NCI-H2227 treated with DMSO at 0.1 percent for 48 hours (cell line): ENCODE measurements around the gene IGFBP7.
A peak's percentile ranks its signal among the peaks of the same experiment; 100 is the strongest.

Experiments used
- DNase-seq: peaks from one replicate; lab custom pipeline; 2025; lab: John Stamatoyannopoulos, UW

Gene IGFBP7

DNA sequence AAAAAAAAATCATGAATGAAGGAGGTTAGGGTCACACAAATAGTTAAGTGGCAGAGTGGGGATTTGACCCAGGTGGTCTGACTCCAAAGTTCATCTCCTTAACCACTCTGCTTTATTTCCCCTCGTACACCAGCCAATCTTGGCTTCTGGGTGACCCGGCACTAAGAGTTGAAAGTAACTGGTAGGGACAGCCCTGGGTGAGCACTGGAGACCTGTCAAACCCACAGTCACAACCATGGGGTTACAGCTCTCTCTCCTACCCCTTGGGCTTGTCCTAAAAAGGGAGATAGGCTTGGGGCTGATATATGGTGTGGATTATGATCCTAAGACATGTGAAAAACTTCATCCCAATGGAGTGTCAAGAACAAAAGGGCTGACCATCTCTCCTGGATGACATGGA is 12.5 kb downstream of the IGFBP7 start:
- DNase-seq: no peak

DNA sequence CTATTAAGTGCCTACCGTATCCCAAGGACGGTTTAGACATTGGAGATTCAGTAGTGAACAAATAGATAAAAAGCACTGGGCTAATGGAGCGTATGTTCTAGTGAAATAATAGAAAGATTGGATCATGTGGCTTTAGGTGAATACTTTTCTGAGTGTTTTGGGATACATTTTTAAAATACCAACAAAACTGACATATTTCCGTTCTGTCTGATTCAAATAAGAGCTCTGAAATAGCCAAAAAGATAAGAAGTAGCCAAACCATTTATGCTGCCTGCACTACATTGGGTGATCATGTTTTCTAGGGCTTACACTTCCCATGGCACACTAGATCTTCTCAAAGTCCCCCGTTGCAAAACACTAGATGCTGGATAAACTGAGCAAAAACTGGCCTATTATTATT is 14.2 kb downstream of the IGFBP7 start:
- no peak for DNase-seq

DNA sequence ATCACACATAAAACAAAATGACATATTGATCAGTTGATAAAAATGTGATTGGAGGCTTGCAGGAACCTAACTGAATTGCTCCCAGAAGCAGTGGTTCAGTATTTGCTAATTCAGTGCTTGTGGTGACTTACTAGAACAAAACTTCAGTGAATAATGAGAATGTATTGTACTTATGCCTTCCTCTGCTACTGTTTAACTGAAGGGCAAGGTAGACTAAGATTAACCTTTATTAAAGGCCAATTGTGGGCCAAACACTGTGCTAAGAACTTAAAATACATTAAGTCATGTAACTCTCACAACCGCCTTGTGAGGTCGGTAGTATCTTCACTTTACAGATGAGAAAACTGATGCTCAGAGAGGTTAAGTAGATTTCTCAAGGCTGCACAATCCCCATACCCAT is 14.9 kb downstream of the IGFBP7 start:
- no peak for DNase-seq

DNA sequence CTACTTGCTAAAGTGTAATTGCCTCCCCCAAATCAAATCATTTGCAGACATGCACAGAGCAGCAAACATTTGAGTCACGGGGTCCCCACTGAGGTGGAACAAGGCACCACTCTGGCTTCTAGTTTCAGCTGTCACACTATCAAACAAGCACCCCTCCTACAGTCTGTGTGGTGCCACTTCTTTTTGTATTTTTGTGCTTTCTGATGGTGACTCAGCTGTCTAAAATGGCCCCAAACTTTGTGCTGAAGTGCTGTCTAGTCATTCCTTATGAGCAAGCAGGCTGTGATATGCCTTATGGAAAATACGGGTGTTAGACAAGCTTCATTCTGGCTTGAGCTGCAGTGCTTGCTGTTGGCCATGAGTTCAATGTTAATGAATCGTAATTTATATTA is 15.4 kb downstream of the IGFBP7 start:
- no peak for DNase-seq

DNA sequence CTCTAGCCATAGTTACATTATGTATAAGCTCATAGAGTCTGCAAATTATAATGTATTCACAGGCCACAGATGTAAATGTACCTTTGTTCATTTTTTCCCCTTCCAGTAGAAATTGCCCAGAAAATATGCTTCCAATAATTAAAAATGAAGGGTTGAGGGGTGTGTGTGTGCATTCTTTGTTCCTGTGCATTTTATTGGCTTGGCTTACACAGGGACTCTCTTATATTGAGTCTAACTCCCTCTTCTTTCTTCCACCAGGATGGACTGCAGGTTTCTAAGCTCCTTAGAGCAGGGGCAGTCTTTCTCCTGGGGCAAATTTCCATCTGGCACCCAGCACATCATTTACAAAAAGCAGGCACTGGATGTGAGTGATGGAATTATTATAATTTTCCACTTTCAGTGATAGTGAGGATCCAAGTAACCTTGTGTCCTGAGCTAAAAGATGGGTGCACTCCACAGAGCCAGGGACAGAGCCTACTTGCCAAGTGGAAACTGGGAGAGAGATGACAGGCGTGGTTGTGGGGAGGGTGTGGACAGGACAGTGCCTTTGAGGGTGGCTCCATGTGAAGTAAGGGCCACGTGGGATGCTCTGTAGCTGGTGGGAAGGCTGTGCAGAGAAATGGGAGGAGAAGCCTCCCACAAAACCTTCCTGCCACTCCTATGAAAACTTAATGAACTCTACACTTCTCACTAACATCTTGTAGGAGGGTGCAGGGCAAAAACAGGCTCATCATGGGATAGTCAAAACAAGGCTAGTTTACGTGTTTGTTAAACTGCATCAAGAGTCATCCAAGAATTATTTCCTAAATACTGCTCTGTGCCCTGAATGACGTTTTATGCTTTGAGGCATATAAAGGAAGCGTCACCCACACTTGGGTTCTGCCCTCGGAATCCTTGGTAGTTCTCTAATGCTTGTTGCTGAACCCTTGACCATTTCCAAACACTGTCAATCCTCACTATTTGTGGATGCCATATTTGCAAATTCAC is 16.0 kb downstream of the IGFBP7 start:
- no peak for DNase-seq

DNA sequence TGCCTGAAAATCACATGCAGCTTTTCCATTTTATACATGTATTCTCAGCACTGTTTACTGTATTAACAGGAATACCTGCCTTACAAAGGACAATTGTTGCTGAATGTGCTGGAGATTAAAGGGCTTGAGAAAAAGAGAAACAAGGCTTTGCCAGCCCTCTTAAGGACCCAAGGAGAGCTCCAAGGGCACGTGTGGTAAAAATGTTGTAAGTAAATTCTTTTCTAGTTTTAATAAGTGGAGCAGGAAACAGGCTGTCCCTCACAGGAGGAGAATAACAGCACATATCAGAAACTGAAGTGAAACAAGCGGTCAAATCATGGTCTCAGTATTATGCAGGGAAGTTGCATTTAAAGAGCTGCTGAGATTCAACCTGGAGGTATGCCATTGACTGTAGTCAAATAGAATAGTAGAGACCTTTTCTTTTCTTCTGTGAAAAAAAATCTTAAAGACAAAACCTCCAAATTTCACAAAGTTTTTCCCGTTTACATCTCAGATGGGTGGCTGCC is 18.5 kb downstream of the IGFBP7 start:
- no peak for DNase-seq

DNA sequence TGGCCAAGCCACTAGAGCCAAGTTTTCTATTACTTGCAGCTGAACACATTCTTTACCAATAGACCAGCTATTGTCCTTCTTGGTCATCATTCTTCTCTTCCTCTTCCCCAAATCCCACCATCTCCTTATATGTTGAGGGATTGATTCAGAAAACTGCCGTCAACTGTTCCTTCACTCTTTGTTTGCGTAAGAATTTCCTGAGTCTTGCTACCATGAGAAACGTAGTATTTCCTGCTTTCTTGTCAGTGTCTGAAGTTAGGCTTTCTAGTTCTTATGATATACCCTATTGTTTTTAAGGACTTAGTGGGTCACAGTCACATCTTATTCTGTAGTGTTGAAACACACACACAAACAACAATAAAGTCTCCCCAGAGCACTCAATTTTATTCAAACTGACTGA is 20.1 kb downstream of the IGFBP7 start:
- no peak for DNase-seq

DNA sequence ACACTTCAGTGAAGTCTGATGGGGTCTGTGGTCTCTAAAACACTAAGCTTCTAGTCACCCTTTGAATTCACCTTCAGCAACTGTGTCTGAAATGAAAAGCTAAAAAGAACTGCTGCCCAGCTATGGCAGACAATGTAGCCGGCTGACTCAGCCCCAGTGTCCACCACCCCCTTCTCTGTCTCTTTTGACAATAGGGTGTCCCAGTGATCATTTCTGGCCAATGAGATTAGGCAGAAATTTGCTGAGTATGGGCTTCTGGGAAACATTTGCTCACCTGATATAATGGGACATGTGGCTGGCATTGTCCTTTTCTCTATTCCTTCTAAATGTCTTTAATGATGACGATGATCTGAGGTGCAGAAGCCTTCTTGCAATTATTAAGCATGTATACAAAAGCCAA is 20.6 kb downstream of the IGFBP7 start:
- no peak for DNase-seq

DNA sequence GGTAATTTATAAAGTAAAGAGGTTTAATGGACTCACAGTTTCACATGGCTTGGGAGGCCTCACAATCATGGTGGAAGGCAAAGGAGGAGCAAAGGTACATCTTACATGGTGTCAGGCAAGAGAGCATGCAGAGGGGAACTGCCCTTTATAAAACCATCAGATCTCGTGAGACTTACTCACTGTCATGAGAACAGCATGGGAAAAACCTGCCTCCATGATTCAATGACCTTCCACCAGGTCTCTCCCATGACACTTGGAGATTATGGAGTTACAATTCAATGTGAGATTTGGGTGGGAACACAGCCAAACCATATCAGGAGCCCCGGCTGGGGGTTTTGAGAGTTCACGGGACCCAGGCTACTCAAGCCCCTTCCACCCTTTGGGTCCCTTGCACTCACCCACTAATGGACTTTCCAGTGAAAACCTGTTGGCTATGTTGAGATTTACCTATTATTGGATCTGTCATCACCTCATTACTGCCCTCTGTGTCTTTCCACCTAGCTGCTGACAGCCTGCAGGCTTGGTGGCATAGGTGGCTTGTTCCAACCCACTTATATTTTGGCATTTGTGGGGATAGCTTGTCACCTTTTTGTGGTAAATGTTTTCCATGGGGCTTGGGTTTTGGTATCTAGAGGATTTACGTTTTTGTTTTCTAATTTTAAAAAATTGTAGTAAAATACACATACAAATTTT is 24.0 kb downstream of the IGFBP7 start:
- no peak for DNase-seq

DNA sequence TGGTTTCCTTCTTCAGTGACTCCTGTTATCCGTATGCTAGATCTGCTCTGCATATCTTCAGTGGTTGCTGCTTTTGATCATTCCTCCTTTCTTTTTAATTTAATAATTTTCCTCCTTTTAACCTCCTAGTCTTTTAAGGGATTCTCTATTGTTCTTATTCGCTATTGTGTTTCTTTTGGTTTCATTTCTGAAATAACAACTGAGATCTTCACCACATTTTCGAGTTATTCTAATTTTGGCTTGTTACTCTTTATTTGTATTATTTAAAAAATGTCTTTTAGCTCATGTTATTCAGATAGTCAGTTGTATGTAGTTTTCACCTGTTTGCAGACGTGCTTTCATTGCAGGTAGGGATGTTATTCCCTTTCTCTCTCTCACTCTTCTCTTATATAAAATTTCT is 24.9 kb downstream of the IGFBP7 start:
- no peak for DNase-seq

DNA sequence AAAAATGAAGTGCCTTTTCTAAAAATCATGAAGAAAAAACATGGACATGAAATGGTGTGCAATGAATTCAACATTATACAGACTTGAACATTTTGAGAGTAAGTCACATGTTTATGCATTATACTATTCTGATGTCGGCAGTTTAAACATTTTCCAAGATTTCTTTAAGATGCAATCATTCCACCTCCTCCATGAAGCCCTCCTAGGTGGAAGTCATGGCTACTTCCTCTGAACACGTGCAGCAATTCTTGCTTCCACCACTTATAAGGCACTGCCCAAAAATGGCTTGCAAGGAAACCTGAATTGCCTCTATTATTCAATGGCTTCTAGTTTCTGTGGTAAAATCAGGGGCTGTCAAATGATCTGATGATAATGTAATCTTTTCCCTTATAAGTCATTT is 25.8 kb downstream of the IGFBP7 start:
- DNase-seq: no peak

DNA sequence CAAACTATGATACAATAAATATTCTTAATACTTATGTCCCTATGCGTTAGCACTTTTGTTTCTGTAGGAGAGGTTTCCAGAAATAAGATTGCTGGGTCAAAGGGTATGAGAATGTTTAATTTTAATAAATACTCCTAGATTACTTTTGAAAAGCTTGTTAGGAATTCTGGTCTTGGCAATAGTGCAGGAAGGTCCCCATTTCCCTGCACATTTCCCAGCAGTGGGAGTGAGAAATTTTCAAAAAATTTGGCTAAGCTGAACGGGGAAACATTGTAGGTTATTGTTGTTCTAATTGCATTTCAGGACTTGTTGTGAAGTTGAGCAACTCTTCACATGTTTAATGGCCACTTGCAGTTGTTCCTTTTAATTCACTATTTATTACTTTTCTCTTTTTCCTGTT is 27.1 kb downstream of the IGFBP7 start:
- DNase-seq: no peak

DNA sequence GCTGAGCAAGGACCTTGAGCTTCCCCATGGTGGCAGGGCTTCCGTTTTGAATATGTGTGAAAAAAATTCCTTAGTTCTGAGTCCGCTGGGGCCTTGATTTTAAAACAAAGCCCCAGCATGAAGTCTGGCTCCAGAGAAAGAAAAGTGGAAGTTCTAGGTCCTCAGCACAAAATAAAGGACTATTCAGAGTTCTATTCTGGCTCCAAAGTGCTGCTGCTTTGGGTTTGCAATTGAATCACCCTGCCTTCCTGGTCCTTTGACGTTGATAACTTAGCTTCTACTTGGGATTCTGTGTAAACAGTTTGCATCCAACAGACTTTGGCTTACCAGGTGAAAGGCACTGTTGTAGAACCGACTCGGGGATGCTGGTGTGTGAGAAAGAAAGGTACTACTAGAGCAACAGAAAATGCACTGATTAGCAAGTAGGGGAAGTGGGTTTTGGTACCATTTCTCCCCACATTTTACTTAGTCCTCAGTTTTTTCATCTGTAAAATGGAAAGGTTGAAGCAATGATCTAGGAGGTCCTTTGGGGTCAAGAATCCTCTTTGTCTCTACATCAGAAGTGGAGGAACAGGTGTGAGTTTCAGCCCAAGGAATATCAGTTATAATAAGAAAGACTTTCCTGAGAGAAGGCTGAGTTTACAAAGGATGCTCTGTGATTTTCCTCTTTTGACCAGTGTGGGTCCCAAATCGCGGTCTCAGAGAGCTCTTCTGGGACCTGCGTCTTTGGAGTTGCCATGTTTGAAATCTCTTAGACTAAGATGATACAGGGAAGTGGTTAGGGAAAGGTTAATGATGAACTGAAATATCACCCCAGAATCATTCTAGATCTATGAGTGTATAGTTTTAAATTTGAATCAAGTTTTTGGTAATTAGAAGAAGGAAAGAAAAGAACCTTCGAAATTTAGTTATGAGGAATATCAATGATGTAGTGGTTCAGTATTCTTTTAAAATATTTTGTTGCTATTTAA is 28.2 kb downstream of the IGFBP7 start:
- DNase-seq: no peak

DNA sequence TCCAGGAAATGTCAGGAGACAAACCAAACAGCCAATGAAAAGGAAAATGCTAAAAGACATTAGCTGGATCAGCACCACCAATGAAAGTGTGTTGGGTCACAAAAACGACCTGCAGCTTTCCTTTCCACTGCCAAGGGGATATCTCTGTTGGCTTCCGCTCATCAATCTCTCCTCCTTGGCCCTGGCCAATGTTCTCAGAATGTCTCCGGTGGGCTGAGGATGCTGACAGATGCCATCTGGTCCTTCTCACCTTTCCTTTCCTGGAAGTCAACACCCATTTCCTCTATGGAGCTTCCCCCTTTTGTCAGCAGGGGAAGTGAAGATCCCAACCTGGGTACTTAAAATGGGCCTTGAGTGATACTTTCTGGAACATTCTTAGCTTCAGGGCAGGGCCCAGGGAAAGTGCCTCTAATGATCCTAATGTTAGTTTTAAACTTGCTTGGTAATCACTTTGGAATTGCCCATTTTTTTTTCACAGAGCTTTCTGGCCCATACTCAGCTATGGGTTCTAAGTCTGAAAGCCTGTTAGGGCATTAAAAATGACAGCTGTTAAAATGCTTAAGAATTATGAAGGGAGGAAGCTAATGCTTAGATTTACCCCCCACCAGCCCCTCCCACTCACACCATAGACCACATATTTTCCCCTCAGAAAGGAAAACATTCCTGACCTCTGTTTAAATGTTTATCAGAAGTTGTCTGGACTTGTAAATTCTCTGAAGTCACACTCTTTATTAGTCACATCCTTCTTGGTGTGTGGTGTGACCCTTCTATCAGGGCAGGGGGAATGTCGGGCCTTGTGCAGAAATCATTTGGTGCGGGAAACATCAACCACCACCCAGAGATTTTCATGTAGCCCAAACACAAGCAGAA is 29.2 kb downstream of the IGFBP7 start:
- DNase-seq: no peak

DNA sequence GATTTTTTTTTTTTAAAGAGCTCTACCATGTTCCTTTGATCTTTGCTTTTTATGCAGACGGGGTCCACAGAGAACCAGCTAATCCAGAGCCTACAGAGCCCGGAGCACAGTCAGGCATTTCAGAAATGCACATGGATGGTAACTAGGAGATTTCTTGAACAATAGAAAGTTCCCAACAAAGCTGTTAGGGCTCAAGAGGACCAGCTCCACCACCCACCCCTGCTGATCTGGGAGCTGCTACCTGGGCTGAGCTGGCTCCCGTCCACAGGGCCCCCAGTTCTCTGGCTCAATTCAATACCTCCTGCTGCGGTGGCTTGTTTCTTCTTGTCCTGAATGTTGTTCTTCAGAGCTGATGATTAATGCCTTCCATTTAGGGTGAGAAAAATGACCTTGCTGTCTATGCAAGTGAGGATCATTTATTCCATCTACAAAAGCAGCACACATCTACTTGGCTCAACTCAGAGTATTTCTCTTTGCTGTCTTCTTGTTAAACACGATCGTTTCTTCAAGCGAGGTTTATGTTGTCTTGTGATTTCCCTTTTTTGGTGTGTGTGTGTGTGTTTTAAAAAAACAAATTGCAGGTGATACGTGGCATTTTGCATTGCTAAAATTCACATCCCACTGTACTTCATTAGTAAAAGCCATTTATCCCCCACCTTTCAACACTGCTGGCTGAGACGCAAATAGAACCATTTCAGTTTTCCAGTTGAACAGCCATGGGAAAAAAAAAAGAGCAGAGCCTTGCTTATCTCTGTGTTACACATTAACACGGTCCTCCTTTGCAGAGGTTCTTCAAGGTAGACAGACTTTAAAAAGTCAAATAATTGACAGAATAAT is 31.3 kb downstream of the IGFBP7 start:
- DNase-seq: peak; percentile 2

DNA sequence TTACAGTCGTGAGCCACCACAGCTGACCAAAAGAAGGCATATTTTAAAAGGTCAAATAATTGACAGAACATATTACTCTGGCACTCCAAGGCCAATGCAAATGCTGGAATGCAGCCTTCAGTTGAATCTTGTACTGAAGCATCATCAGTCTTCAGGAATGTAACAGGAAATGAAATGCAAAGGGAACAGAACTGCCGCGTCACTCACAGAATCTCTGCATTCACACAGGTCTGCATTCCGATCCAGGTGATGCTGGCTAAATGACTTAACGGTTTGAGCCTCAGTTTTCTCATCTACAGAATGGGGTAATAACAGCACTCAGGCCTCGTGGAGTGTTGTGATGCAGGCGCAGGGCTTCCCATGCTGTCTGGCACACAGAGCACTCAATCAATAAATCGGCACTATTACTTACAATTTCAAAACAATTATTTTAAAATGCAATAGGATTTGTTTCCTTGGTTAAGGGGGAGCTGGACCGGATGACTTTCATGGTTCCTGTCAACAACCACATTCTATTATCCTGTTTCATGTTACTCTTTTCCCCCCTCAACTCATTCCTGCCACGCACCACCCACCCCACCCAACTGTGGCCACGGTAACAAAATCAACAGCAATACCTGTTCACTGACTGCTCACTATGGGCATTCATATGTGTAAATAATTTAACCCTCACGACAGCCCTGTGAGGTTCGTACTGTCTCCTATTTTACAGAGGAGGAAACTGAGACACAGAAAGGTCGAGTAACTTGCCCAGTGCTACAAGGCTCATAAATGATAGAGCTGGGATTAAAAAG is 32.4 kb downstream of the IGFBP7 start:
- DNase-seq: no peak

DNA sequence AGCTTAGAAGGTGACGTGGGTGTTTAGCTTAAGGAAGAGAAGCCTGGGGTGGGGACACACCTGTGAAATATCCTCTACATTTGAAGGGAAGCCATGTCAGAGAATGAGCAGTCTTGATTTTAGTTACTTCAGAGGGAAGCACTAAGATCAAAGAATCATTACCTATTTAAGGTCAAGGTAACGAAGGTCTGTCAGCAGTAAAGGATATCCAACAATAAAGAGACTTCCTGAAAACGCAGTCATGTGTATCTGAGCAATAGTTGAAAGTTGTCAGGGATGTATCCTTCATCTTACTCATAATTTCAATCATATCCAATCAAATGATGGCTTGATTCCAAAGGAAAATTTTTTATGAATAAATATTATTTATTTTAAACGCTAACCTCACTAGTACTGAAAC is 33.5 kb downstream of the IGFBP7 start:
- DNase-seq: no peak

DNA sequence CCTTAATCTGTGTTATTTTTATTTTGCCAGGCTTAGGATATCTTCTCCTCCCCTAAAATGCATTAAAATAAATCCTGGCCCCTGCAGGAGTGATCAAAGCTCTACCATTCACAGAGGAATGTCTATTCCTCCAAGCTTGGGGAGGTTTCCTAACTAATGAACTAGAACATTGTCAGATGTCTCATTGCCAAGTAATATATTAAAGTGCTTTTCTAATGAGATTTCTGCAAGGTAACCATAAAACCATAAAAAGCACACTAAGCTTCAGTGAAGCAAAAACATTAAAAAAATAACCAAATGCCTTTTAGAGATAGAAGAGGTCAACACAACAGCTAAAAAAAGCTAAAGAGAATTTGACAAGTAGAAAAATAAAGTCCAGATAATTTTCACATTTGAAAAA is 34.8 kb downstream of the IGFBP7 start:
- no peak for DNase-seq

DNA sequence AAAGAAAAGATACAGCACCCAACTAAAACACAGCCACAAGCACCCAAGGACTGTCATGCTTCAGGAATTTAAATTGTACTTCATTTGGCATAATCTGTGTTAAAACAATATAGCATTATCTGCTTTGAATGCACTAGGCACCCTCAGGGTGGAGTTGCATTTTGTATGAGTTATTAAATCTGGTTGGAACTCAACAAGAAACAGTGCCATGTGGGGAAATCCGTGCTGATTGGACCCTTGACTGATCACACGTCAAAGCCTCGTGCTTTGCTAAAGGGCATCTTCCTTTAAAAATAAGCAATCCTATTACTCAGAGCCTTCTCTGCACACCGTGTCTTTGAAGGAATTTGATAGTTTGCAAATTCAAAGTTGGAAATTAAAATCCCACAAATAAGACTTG is 35.4 kb downstream of the IGFBP7 start:
- DNase-seq: no peak
